PFSK-1 (cell line): Measurements from ENCODE around the gene CD1D.

Experiments used
- FOXP2 ChIP-seq: optimal IDR thresholded peaks from 2 replicates; pipeline ENCODE3; 2011; ENCODE audit warnings: borderline replicate concordance, control low read depth, inconsistent platforms; ENCODE audit not compliant: insufficient read depth; ENCODE audit errors: extremely low read length, extremely low read depth
- POLR2AphosphoS5 ChIP-seq: IDR thresholded peaks from 2 replicates; pipeline ENCODE4 v1.6.1; 2012; ENCODE audit warnings: low read depth, mild to moderate bottlenecking, control low read depth, low read length, moderate library complexity
- SIN3A ChIP-seq: IDR thresholded peaks from 2 replicates; pipeline ENCODE4 v1.6.1; 2012; ENCODE audit warnings: mild to moderate bottlenecking, low read length, moderate library complexity, borderline replicate concordance; ENCODE audit not compliant: insufficient read depth
- TAF1 ChIP-seq: IDR thresholded peaks from 2 replicates; pipeline ENCODE4 v1.6.1; 2012; ENCODE audit warnings: low read length, control low read depth, borderline replicate concordance; ENCODE audit not compliant: insufficient read depth
- TF ChIP-seq, protein P1 (sequence below), 2 experiments: IDR thresholded peaks; 2 replicates each; pipeline versions ENCODE4 v1.6.1 to v1.8.0; 2011 to 2012; ENCODE audit warnings: low read depth in 2 of 2, low read length in 2 of 2, control low read depth in 1 of 2, inconsistent platforms in 1 of 2, mild to moderate bottlenecking in 1 of 2, moderate library complexity in 1 of 2; ENCODE audit not compliant: insufficient read depth in 1 of 2

CD1D gene

DNA sequence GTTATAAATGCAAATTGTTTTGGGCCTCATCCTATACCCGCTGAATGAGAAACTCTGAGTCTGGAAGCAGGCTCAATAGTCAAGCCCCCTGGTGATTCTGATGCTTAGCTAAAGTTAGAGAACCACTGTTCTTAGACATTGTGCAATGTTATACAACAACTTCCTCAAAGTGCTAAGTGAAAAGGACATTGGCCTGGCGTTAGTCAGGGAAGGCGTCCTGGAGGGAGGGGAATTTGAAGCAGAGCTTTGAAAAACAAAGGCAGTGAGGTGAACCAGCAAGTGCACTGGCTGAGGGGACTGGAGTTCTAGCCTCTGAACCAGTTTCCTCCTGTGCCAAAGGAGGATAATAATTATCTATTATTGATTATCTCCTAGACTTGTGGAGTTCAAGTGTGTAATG is 5.1 kb downstream of the CD1D start:
- no peak for TF ChIP-seq FOXP2
- TF ChIP-seq, protein P1, sequence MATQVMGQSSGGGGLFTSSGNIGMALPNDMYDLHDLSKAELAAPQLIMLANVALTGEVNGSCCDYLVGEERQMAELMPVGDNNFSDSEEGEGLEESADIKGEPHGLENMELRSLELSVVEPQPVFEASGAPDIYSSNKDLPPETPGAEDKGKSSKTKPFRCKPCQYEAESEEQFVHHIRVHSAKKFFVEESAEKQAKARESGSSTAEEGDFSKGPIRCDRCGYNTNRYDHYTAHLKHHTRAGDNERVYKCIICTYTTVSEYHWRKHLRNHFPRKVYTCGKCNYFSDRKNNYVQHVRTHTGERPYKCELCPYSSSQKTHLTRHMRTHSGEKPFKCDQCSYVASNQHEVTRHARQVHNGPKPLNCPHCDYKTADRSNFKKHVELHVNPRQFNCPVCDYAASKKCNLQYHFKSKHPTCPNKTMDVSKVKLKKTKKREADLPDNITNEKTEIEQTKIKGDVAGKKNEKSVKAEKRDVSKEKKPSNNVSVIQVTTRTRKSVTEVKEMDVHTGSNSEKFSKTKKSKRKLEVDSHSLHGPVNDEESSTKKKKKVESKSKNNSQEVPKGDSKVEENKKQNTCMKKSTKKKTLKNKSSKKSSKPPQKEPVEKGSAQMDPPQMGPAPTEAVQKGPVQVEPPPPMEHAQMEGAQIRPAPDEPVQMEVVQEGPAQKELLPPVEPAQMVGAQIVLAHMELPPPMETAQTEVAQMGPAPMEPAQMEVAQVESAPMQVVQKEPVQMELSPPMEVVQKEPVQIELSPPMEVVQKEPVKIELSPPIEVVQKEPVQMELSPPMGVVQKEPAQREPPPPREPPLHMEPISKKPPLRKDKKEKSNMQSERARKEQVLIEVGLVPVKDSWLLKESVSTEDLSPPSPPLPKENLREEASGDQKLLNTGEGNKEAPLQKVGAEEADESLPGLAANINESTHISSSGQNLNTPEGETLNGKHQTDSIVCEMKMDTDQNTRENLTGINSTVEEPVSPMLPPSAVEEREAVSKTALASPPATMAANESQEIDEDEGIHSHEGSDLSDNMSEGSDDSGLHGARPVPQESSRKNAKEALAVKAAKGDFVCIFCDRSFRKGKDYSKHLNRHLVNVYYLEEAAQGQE (IDR thresholded peaks at IDR 0.05; ENCODE audit: insufficient read depth in 1 of 2, low read depth in 2 of 2, low read length in 2 of 2) = no peak
- no peak for TF ChIP-seq POLR2AphosphoS5
- no peak for TF ChIP-seq SIN3A
- no peak for TF ChIP-seq TAF1

DNA sequence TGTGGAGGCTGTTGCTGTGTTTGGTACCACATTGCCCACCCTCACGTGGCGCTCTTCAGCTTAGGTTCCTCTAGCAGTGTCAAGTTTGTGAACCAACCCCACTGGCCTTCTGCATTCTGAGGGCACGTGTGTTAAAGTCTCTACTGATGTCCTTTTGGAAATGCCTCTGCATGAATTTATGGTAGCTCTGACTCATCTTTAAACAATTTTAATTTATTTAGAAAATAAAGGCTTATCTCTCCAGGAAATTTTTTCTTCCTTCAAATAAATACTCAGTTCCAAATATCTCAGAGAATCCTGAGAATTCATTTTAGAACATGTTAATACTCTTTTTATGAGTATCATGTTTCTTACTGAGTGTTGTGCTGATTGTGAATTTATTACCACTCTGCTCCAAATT is 5.5 kb downstream of the CD1D start:
- TF ChIP-seq TAF1 (no peak), FOXP2 (no peak), POLR2AphosphoS5 (no peak), SIN3A (no peak)
- TF ChIP-seq, protein P1 (IDR thresholded peaks at IDR 0.05; ENCODE audit: insufficient read depth in 1 of 2, low read depth in 2 of 2, low read length in 2 of 2) = no peak

DNA sequence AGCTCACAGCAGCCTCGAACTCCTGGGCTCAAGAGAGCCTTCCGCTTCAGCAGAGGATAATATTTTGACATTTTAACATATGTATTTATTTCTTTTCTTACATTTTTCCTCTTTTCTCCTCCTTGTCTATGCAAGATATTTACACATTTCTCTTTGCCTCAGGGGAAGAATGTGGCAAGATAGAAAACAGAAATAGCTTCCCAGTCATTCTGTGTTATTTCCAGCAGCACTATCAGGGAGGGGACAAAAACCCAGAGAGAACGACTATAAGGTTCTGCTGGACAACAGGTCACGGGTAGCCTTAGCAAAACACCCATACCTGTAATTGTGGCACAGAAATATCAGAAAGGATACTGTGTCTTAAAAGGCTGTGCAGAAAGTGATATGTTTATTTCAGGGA is 7.9 kb downstream of the CD1D start:
- TF ChIP-seq SIN3A = no peak
- TF ChIP-seq TAF1 = no peak
- TF ChIP-seq FOXP2 = no peak
- TF ChIP-seq, protein P1 (IDR thresholded peaks at IDR 0.05; ENCODE audit: insufficient read depth in 1 of 2, low read depth in 2 of 2, low read length in 2 of 2) = no peak
- no peak for TF ChIP-seq POLR2AphosphoS5

DNA sequence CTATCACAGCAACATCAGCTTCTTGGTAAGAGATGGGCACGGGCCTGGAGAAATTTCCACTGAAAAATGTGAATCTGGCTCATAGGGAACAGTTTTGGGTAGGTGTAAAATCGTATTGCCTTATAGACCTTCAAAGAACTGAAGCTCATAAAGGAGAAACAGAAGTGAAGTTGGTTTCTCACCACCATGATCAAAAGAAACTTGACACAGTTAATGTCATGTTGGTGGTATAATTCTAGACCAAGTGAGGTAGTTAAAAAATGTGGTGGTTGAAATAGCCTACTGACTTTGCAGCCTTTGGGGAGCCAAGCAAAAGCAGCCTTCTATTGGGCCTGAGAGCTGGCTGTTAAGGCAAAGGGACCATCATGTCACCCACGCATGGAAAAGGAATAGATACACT is 8.9 kb downstream of the CD1D start:
- TF ChIP-seq TAF1 = no peak
- TF ChIP-seq, protein P1 (IDR thresholded peaks at IDR 0.05; ENCODE audit: insufficient read depth in 1 of 2, low read depth in 2 of 2, low read length in 2 of 2) = no peak
- TF ChIP-seq SIN3A = no peak
- TF ChIP-seq POLR2AphosphoS5 = no peak
- TF ChIP-seq FOXP2 = no peak

DNA sequence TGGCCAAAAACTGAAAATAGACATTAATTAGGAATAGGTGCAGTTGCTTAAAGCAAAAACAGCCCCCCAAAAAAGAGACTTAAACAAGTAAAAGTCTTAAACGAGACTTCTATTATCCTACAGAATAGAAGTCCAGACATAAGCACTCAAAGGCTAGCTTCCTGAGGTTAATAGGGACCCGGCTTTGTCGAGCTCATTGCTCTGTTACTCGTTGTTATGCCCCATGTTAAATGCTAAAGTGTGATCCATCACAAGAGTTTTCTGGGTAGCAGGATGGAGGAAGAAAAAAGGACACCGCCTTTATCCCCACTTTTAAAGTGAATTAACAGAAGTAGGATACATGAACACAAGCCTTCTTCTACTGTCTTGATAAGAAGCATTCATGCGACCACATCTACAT is 10.6 kb downstream of the CD1D start:
- TF ChIP-seq POLR2AphosphoS5 (no peak), FOXP2 (no peak), TAF1 (no peak), SIN3A (no peak)
- TF ChIP-seq, protein P1 (IDR thresholded peaks at IDR 0.05; ENCODE audit: insufficient read depth in 1 of 2, low read depth in 2 of 2, low read length in 2 of 2) = no peak
